ENCODE data around the gene MAT2B.
A peak's percentile ranks its signal among the peaks of the same experiment; 100 is the strongest.

The MAT2B gene

DNA sequence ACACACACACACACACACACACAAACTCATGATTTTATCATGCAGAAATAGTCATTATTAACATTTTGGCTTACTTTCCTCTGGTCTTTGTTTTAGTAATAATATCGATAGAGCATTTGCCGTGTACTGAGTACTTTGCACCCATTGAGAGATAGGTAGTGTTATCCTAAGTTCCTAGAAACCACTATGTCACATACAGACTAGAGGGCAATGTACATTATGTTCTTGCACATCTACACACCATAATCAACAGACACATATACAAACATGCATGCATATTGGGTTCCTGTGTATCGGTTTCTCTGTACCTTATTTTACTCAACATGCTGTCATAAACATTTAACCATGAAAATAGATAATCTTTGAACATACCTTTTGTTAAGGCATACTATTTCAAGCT lies 45.7 kb downstream of the MAT2B start:
- no peak for DNase-seq (ENCODE audit: low read depth)

DNA sequence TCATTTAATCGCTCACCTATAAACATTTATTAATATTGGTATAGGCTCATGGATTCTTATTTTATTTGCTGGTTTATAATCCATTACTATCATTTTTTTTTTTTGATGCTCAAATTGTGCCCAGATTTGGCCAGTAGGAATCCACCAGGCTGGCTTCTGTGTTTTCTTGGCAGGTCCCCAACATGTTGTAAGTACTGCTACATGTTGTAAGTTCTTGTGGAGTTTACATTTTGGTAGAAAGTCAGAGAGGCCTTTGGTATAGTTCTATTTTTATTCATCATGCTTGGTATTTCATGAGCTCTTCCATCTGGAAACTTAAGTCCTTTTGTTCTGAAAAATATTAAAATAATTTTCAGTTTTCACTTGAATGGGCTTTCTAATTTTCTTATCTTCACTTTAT lies 47.1 kb downstream of the MAT2B start:
- DNase-seq (ENCODE audit: low read depth), result no peak

DNA sequence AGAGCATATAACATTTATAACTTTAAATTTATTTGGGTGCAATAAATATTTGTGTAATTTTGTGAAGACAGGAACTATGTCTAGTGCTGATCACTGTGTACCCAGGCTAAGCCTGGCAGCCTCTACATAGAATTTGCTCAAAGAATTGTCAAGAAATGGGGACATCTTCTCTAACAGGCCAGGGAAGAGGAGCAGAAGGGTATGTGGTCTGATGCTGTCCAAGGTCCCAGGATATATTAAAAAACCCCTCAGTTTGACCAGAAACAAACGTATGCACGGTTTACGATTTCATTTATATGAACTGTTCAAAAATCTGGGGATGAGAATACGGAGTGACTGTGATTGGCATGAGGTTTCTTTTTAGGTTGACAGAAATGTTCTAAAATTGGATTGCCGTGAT lies 55.9 kb downstream of the MAT2B start:
- DNase-seq (ENCODE audit: low read depth), result no peak

DNA sequence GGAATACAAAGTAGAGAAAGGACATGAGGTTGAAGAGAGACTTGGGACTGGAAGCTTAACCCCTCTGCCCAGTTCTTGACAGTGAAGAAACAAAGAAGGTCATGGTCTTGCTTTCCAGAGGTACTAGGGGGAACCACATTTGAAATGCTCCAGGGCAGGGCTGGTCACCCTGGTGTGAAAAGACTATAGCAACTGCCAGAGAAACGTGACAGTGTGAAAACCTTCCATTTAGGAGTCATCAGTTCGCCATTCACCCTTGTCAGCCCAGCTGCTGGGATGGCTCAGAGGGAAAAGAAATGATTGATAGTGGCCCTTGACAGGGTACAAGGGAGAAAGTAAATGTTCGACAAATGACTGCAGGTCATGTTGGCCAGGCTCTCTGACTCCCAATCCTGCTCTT lies 56.7 kb downstream of the MAT2B start:
- no peak for DNase-seq (ENCODE audit: low read depth)

DNA sequence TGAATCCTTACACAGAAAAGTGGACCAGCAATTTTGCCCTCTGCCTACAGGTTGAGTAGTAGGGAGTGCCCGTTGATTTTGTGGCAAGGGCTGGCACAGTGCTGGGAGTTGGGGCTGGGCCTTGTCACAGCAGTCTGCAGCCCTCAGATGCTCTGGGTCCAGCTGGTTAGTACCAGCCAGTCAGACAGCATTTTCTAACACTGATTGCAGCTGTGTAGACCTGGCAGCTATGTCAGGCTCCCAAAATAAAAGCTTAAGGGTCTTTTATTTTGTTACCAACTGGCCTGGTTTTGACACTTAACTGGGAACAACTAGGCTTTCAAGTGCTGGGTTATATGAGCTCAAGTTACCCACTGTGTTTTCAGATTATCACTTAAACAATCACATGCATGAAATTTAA lies 57.7 kb downstream of the MAT2B start:
- DNase-seq (ENCODE audit: low read depth), result no peak

DNA sequence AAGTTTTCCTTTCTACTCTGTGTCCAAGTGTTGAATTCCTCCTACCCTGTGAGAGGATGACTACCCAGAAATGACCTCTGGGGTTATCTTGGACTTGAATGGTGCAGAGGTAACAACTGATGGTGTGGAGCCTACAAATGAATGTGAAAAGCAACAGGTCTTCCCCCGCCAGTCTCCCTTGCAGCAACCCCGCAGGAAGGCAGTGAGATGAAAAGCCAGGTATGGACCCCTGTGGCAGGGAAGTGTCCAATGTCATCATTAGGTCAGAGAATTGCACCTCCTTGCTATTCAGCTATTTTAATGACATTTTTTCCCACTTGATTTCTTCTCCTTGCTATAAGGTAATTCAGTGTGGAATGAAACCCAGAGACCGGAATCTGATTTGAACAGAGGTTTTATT lies 58.5 kb downstream of the MAT2B start:
- no peak for DNase-seq (ENCODE audit: low read depth)

DNA sequence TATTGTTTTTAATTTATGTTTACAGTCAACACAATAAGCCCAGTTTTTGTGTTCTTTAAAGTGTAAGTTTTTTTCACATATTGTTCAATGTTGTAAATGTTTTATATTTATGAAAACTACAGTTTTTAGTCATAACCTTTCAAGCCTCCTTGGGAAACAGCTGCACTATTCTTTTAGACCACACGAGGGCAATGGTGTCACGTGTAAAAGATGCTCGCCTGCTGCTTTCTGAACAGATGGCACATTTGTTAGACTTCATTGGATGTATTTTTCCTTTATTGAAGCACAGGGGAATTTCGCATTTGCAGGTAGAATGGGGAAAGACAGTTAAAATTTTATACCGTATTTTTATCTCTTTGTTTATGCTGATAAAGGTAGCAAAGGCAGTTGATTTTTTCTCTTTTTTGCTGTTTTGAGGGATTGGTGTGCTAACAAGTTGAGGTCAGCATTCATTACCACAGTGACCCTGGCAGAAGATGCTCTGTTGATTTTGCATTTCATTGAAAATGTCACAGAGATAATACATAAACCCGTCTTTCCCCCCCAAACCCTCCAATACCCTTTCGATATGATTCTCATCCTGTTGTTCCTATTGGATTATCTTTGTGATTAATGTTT lies 59.0 kb downstream of the MAT2B start:
- peak; percentile 48 for DNase-seq (ENCODE audit: low read depth)

DNA sequence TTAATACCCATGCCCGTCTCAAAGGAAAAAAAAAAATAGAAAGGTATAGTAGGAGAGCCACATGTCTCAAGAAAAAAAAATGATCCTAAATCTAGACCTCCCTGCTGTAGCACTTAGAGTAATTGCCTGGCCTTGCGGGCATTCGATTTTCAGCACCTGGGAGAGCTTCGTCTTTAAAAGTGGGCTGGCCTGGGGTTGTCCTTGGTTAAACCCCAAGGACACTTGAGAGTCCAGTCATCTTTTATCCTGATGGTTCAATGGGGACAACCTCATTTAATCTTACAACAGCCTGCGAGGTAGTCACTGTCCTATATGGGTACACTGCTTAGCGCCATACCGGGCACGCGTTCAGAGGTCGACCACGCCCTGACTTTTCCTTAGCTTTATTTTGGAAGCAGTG lies 60.1 kb downstream of the MAT2B start:
- no peak for DNase-seq (ENCODE audit: low read depth)

DNA sequence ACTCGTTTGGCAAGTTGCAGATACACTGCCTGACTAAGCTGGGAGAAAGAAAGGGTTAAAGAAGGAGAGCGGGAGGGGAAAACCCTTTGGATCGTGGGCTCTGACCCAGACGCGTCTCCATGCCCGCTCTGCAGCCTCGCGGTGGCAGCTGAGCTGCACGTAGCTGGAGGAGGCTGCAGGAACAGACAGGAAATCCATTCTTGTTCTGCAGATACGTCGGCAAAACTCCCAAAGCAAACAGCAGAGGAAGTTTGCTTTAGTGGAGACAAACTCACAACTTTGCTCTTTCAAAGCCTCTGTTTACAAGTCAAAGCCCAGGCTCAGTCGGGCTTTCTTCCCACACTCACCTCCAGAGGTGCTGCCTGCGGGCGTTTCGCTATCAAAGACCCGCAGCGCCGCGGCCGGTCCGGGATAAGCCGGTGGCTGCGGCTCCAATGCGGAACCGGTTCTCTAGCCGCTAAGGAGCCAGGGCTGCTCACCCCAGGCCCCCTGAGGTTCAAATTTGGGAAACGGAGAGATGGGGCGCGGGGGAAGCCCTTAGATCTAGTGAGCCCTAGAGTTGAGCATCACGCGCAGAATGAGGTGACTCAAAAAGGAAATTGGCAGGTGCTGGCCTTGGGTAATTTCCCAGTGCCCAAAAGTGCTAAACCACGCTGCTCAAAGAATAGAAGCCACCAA lies 60.7 kb downstream of the MAT2B start:
- DNase-seq (ENCODE audit: low read depth), result peak; percentile 2

DNA sequence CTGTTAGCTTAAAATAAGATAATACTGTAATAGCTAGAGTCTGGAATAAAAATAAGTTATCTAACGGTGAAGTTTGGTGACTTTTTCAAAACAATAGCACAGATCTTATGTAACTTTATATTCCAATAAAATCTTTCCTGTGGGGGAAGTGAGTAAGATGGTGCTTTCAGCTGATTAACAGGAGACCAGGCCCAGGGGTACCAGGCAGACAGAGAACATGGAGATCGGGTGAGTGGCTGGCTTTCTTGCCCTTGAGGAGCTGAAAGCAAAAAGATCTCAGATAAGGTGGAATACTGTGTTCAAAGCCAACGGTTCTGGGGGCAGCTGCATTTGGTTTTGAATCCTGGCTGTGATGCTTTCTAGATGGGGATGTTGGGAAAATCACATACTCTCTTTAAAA lies 61.3 kb downstream of the MAT2B start:
- DNase-seq (ENCODE audit: low read depth), result no peak

DNA sequence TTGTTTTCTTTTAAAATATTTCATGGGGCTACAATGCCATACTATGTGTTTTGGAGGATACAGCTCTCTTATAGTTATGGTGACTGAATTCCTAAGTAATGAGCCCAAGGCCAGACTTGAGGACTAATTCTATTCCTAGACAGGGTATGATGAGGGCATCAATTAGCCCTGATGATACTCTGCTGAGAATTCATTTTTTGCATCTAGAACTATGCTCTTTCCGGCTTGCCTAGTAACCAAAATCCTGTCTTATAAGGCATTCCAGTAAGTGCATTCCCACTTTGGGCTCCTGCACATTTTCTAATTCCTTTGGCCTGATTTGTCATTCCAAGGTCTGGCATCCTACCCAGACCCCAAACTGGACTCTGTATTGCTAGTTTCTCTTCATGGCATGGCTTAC lies 62.4 kb downstream of the MAT2B start:
- no peak for DNase-seq (ENCODE audit: low read depth)

All from activated T-cell treated with anti-CD3 and anti-CD28 coated beads for 48 hours (primary cell).